ENCODE data around the gene ALDH1L1. TPM values are rescaled to one million over a fixed set of nuclear protein-coding genes. Genes with fewer than 3 reads are reported as not detected.
A peak's percentile ranks its signal among the peaks of the same experiment; 100 is the strongest.

ALDH1L1 gene
- total RNA-seq, 1 donor from 2014 or later = 1.5 TPM

GRCh38 chr3:126116526-126116925, 63.9 kb downstream of the ALDH1L1 start:
- Mint-ChIP-seq H3K4me1 (ENCODE audit: unreplicated experiment) (no peaks in the 10 kb centered on the region), H3K4me3 (ENCODE audit: unreplicated experiment) (no peak overlapping the region), H3K9me3 (ENCODE audit: unreplicated experiment) (no peaks in the 10 kb centered on the region), H3K27me3 (ENCODE audit: unreplicated experiment) (peaks cover 25% of the 10 kb centered on the region), H3K27ac (ENCODE audit: unreplicated experiment) (no peak overlapping the region), H3K36me3 (ENCODE audit: unreplicated experiment) (no peaks in the 10 kb centered on the region)
- peak; percentile 75 for DNase-seq (ENCODE audit: extremely low spot score, unreplicated experiment)
- TF ChIP-seq CTCF (IDR thresholded peaks at IDR 0.05) = no peak

- no peak for TF ChIP-seq CTCF (IDR thresholded peaks at IDR 0.05)
- H3K9me3 Mint-ChIP-seq (ENCODE audit: unreplicated experiment) = no peaks in the 10 kb centered on the region
- H3K4me3 Mint-ChIP-seq (ENCODE audit: unreplicated experiment) = no peak overlapping the region
- H3K27me3 Mint-ChIP-seq (ENCODE audit: unreplicated experiment) = peaks cover 13% of the 10 kb centered on the region
- H3K4me1 Mint-ChIP-seq (ENCODE audit: unreplicated experiment) = no peaks in the 10 kb centered on the region
- H3K36me3 Mint-ChIP-seq (ENCODE audit: unreplicated experiment) = no peaks in the 10 kb centered on the region
- no peak for DNase-seq (ENCODE audit: extremely low spot score, unreplicated experiment)
- no peak overlapping the region for H3K27ac Mint-ChIP-seq (ENCODE audit: unreplicated experiment)
Observed at GRCh38 chr3:126114443-126115386, 65.7 kb downstream of the ALDH1L1 start.

GRCh38 chr3:126113733-126114442, 66.5 kb downstream of the ALDH1L1 start:
- Mint-ChIP-seq H3K4me3 (ENCODE audit: unreplicated experiment) (no peak overlapping the region), H3K4me1 (ENCODE audit: unreplicated experiment) (no peaks in the 10 kb centered on the region), H3K27ac (ENCODE audit: unreplicated experiment) (no peak overlapping the region), H3K9me3 (ENCODE audit: unreplicated experiment) (no peaks in the 10 kb centered on the region), H3K27me3 (ENCODE audit: unreplicated experiment) (peaks cover 5% of the 10 kb centered on the region), H3K36me3 (ENCODE audit: unreplicated experiment) (no peaks in the 10 kb centered on the region)
- TF ChIP-seq CTCF (IDR thresholded peaks at IDR 0.05) = peak; percentile 40
- DNase-seq (ENCODE audit: extremely low spot score, unreplicated experiment) = no peak

GRCh38 chr3:126113238-126113555, 67.2 kb downstream of the ALDH1L1 start:
- no peak for TF ChIP-seq CTCF (IDR thresholded peaks at IDR 0.05)
- H3K27ac Mint-ChIP-seq (ENCODE audit: unreplicated experiment) = no peak overlapping the region
- H3K4me1 Mint-ChIP-seq (ENCODE audit: unreplicated experiment) = no peaks in the 10 kb centered on the region
- DNase-seq (ENCODE audit: extremely low spot score, unreplicated experiment) = no peak
- no peaks in the 10 kb centered on the region for H3K27me3 Mint-ChIP-seq (ENCODE audit: unreplicated experiment)
- H3K36me3 Mint-ChIP-seq (ENCODE audit: unreplicated experiment) = no peaks in the 10 kb centered on the region
- no peaks in the 10 kb centered on the region for H3K9me3 Mint-ChIP-seq (ENCODE audit: unreplicated experiment)
- no peak overlapping the region for H3K4me3 Mint-ChIP-seq (ENCODE audit: unreplicated experiment)

Measured in osteocyte (in vitro differentiated cells).